ENCODE measurements around the gene MGAT5B.

DNA sequence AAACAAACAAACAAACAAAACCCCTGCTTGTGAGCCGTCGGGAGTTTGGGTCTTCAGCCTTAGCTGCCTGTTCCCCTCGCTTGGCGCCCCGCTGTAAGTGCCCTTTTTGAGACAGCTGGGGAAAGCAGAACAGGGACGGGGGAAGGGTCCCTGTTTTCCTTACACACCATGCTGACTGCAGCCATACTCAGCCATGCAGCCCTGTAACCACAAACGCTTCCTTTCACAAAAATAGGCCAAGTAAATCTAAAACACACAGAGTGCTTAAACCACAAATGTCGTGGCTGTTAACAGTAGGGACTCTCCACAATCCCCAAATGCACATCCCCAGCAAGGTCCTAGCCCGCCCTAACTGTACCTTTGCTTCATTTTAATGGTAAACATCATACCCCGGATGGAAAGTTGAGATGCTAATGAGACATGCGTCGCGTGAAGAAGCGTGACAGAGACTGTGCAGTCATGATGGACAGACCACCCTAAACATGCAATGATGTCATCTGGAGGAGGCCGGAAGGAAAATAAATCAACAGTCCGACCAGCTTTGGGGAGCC, 129.9 kb downstream of the MGAT5B start:
- TF ChIP-seq POLR2A (IDR thresholded peaks at IDR 0.05), result no peak
- TF ChIP-seq, protein P1, sequence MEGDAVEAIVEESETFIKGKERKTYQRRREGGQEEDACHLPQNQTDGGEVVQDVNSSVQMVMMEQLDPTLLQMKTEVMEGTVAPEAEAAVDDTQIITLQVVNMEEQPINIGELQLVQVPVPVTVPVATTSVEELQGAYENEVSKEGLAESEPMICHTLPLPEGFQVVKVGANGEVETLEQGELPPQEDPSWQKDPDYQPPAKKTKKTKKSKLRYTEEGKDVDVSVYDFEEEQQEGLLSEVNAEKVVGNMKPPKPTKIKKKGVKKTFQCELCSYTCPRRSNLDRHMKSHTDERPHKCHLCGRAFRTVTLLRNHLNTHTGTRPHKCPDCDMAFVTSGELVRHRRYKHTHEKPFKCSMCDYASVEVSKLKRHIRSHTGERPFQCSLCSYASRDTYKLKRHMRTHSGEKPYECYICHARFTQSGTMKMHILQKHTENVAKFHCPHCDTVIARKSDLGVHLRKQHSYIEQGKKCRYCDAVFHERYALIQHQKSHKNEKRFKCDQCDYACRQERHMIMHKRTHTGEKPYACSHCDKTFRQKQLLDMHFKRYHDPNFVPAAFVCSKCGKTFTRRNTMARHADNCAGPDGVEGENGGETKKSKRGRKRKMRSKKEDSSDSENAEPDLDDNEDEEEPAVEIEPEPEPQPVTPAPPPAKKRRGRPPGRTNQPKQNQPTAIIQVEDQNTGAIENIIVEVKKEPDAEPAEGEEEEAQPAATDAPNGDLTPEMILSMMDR (IDR thresholded peaks at IDR 0.05), result no peak
